Measurements from ENCODE around the gene SRP54.

DNA sequence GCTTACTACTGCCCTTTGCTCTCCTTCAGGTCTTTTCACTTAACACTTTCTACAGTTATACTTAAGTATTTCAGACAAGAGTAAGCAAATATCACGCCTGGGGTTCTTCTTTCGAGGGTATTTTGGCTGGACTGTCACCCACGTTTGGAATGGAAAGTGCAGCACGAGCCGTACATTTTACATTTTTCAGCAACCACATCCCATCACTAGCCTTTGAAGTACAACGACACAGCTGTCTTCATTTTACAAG, 62.9 kb downstream of the SRP54 start:
- TF ChIP-seq, protein P1, sequence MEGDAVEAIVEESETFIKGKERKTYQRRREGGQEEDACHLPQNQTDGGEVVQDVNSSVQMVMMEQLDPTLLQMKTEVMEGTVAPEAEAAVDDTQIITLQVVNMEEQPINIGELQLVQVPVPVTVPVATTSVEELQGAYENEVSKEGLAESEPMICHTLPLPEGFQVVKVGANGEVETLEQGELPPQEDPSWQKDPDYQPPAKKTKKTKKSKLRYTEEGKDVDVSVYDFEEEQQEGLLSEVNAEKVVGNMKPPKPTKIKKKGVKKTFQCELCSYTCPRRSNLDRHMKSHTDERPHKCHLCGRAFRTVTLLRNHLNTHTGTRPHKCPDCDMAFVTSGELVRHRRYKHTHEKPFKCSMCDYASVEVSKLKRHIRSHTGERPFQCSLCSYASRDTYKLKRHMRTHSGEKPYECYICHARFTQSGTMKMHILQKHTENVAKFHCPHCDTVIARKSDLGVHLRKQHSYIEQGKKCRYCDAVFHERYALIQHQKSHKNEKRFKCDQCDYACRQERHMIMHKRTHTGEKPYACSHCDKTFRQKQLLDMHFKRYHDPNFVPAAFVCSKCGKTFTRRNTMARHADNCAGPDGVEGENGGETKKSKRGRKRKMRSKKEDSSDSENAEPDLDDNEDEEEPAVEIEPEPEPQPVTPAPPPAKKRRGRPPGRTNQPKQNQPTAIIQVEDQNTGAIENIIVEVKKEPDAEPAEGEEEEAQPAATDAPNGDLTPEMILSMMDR (IDR thresholded peaks at IDR 0.05), result no peak
- no peak for TF ChIP-seq POLR2A (IDR thresholded peaks at IDR 0.05)
- TF ChIP-seq POLR2AphosphoS5 (IDR thresholded peaks at IDR 0.05), result no peak
